Measurements from ENCODE around the gene CAPN9. TPM values are rescaled to one million over a fixed set of nuclear protein-coding genes. Genes with fewer than 3 reads are reported as not detected.

Gene CAPN9
- total RNA-seq, 1 donor from 2014 or later = 0.72 TPM

- DNase-seq (ENCODE audit: extremely low spot score, unreplicated experiment) = no peak
- Mint-ChIP-seq H3K4me3 (no peak overlapping the region), H3K9me3 (no peaks in the 10 kb centered on the region), H3K36me3 (no peaks in the 10 kb centered on the region), H3K4me1 (ENCODE audit: unreplicated experiment) (peaks cover 12% of the 10 kb centered on the region), H3K27me3 (no peaks in the 10 kb centered on the region), H3K27ac (no peak overlapping the region)
- no peak for TF ChIP-seq CTCF (conservative IDR thresholded peaks at IDR 0.05)
These were observed 71.2 kb downstream of the CAPN9 start for GRCh38 chr1:230818367-230818766.

- no peaks in the 10 kb centered on the region for H3K27me3 Mint-ChIP-seq
- H3K4me1 Mint-ChIP-seq (ENCODE audit: unreplicated experiment) = peaks cover 15% of the 10 kb centered on the region
- TF ChIP-seq CTCF (conservative IDR thresholded peaks at IDR 0.05) = no peak
- no peak overlapping the region for H3K4me3 Mint-ChIP-seq
- H3K27ac Mint-ChIP-seq = no peak overlapping the region
- H3K36me3 Mint-ChIP-seq = no peaks in the 10 kb centered on the region
- peak; percentile 22 for DNase-seq (ENCODE audit: extremely low spot score, unreplicated experiment)
- H3K9me3 Mint-ChIP-seq = no peaks in the 10 kb centered on the region
These were observed 71.7 kb downstream of the CAPN9 start for GRCh38 chr1:230818901-230819300.

- TF ChIP-seq CTCF (conservative IDR thresholded peaks at IDR 0.05) = no peak
- Mint-ChIP-seq H3K36me3 (no peaks in the 10 kb centered on the region), H3K4me1 (ENCODE audit: unreplicated experiment) (peaks cover 26% of the 10 kb centered on the region), H3K27me3 (no peaks in the 10 kb centered on the region), H3K9me3 (no peaks in the 10 kb centered on the region), H3K4me3 (no peak overlapping the region), H3K27ac (no peak overlapping the region)
- peak; percentile 29 for DNase-seq (ENCODE audit: extremely low spot score, unreplicated experiment)
These were observed 72.8 kb downstream of the CAPN9 start for GRCh38 chr1:230819976-230820375.

GRCh38 chr1:230820568-230820967, 73.4 kb downstream of the CAPN9 start:
- Mint-ChIP-seq H3K4me1 (ENCODE audit: unreplicated experiment) (peaks cover 31% of the 10 kb centered on the region), H3K9me3 (no peaks in the 10 kb centered on the region), H3K36me3 (no peaks in the 10 kb centered on the region), H3K27me3 (no peaks in the 10 kb centered on the region), H3K27ac (no peak overlapping the region), H3K4me3 (no peak overlapping the region)
- TF ChIP-seq CTCF (conservative IDR thresholded peaks at IDR 0.05) = no peak
- peak; percentile 29 for DNase-seq (ENCODE audit: extremely low spot score, unreplicated experiment)

GRCh38 chr1:230821346-230821745, 74.2 kb downstream of the CAPN9 start:
- Mint-ChIP-seq H3K36me3 (no peaks in the 10 kb centered on the region), H3K9me3 (no peaks in the 10 kb centered on the region), H3K27me3 (no peaks in the 10 kb centered on the region), H3K4me1 (ENCODE audit: unreplicated experiment) (peaks cover 36% of the 10 kb centered on the region), H3K27ac (no peak overlapping the region), H3K4me3 (no peak overlapping the region)
- DNase-seq (ENCODE audit: extremely low spot score, unreplicated experiment) = peak; percentile 48
- no peak for TF ChIP-seq CTCF (conservative IDR thresholded peaks at IDR 0.05)

GRCh38 chr1:230822092-230822581, 74.9 kb downstream of the CAPN9 start:
- H3K4me1 Mint-ChIP-seq (ENCODE audit: unreplicated experiment) = peaks cover 36% of the 10 kb centered on the region
- no peak for TF ChIP-seq CTCF (conservative IDR thresholded peaks at IDR 0.05)
- H3K27me3 Mint-ChIP-seq = no peaks in the 10 kb centered on the region
- H3K9me3 Mint-ChIP-seq = no peaks in the 10 kb centered on the region
- H3K36me3 Mint-ChIP-seq = no peaks in the 10 kb centered on the region
- DNase-seq (ENCODE audit: extremely low spot score, unreplicated experiment) = peak; percentile 57
- H3K4me3 Mint-ChIP-seq = peak overlapping the region; percentile 39
- H3K27ac Mint-ChIP-seq = no peak overlapping the region
